ENCODE results near the gene GLUD2. TPM values are rescaled to one million over a fixed set of nuclear protein-coding genes. Genes with fewer than 3 reads are reported as not detected.

Gene GLUD2
- total RNA-seq, 2 experiments from 2014 or later, result 0.41 TPM; not detected in 1

DNA sequence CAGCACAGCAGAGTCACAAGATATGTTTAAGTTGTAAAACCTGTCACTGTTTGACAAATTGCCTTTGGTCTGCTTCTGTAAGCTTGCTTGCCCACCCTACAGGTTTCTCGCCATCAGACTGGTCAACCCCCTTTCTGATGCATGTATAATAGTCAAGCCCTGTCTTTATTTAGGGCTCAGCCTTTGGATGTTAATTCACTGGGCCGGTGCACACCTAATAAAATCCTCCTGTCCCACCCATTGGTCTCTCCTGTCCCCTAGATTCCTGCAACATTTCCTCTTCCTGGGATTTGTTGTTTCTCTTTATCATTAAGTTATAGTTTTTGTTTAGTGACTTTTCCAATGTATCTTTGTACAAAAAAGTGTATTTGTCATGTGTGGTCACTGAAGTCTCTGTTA lies 38.2 kb downstream of the GLUD2 start:
- ChIA-PET CTCF (ENCODE audit: unreplicated experiment) (no interaction called here), POLR2A (interaction anchor here (0.6 kb wide), 1 partner anchor 1376 kb away, joined by 5 read pairs; no protein-coding TSS in a partner anchor)
- H2AFZ ChIP-seq (ENCODE audit: low read length), result no peak overlapping the region
- H3K4me3 ChIP-seq (ENCODE audit: low read depth, low read length, poor library complexity, severe bottlenecking), result no peak overlapping the region
- no peak for DNase-seq (ENCODE audit: low spot score)
- H3K36me3 ChIP-seq (ENCODE audit: insufficient read depth, low read length), result no peaks in the 10 kb centered on the region
- no peak overlapping the region for H3K4me2 ChIP-seq (ENCODE audit: low read length)
- BruUV-seq (replicated peaks), result no TSS peak
- intact Hi-C loops (cut with micrococcal nuclease; ENCODE audit: unreplicated experiment), result no loop called here
- H3K4me1 ChIP-seq (ENCODE audit: insufficient read depth, low read length, poor library complexity, severe bottlenecking), result no peaks in the 10 kb centered on the region
- H3K27ac ChIP-seq (ENCODE audit: low read depth, low read length, poor library complexity, severe bottlenecking), result no peak overlapping the region
- TF ChIP-seq CTCF (conservative IDR thresholded peaks at IDR 0.05; ENCODE audit: low read length), result no peak
- TF ChIP-seq EZH2phosphoT487 (IDR thresholded peaks at IDR 0.05; ENCODE audit: borderline replicate concordance, low read depth, low read length), result no peak
- H3K9me2 ChIP-seq (ENCODE audit: insufficient read depth, low read length), result no peaks in the 10 kb centered on the region
- H3K9me3 ChIP-seq (ENCODE audit: low read length), result no peaks in the 10 kb centered on the region
- no peaks in the 10 kb centered on the region for H4K20me1 ChIP-seq (ENCODE audit: insufficient read depth, low read length)
- H3K79me2 ChIP-seq (ENCODE audit: insufficient read depth, low read depth, low read length), result no peaks in the 10 kb centered on the region

DNA sequence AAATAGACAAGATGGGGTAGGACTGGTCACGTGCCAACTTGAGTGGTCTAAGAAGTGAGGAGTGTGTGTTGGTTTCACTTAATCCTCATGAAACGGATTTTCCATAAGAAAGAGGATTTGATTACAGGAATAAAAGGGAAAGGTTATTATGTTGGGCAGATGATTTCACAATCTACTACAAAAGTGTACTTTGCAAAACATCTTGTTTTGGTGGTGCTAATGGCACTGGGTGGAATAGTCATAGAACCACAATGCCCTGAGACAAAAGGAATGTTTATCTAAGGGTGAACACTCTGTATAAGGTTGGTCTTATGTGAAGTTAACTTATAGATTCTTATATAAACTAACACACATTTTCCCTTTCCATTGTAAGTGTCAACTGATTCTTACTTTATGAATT lies 45.6 kb downstream of the GLUD2 start:
- no peak for DNase-seq (ENCODE audit: low spot score)
- CTCF ChIA-PET (ENCODE audit: unreplicated experiment), result no interaction called here
- Histone ChIP-seq H2AFZ (ENCODE audit: low read length) (no peak overlapping the region), H3K4me3 (ENCODE audit: low read depth, low read length, poor library complexity, severe bottlenecking) (no peak overlapping the region), H3K36me3 (ENCODE audit: insufficient read depth, low read length) (no peaks in the 10 kb centered on the region), H3K4me2 (ENCODE audit: low read length) (no peak overlapping the region), H3K4me1 (ENCODE audit: insufficient read depth, low read length, poor library complexity, severe bottlenecking) (no peaks in the 10 kb centered on the region), H3K9me2 (ENCODE audit: insufficient read depth, low read length) (no peaks in the 10 kb centered on the region), H3K79me2 (ENCODE audit: insufficient read depth, low read depth, low read length) (no peaks in the 10 kb centered on the region), H3K9me3 (ENCODE audit: low read length) (no peaks in the 10 kb centered on the region), H3K27ac (ENCODE audit: low read depth, low read length, poor library complexity, severe bottlenecking) (no peak overlapping the region), H4K20me1 (ENCODE audit: insufficient read depth, low read length) (no peaks in the 10 kb centered on the region)
- no TSS peak for BruUV-seq (replicated peaks)
- POLR2A ChIA-PET, result no interaction called here
- TF ChIP-seq CTCF (conservative IDR thresholded peaks at IDR 0.05; ENCODE audit: low read length) (no peak), EZH2phosphoT487 (IDR thresholded peaks at IDR 0.05; ENCODE audit: borderline replicate concordance, low read depth, low read length) (no peak)
- intact Hi-C loops (cut with micrococcal nuclease; ENCODE audit: unreplicated experiment), result no loop called here

Other genes with a start within 250 kb of the GLUD2 start
- gene CT47B1, start 171.7 kb upstream of the GLUD2 start, total RNA-seq (2014; rRNA removed; shearing (Covaris generic)), result not detected in 2 replicates
- not detected in 2 replicates for gene CT47B1, start 171.7 kb upstream of the GLUD2 start, total RNA-seq (2022)
- gene CT47A11, start 110.5 kb upstream of the GLUD2 start, total RNA-seq (2014; rRNA removed; shearing (Covaris generic)), result not detected in 2 replicates
- gene CT47A11, start 110.5 kb upstream of the GLUD2 start, total RNA-seq (2022), result not detected in 2 replicates
- not detected in 2 replicates for gene CT47A10, start 105.6 kb upstream of the GLUD2 start, total RNA-seq (2014; rRNA removed; shearing (Covaris generic))
- not detected in 2 replicates for gene CT47A10, start 105.6 kb upstream of the GLUD2 start, total RNA-seq (2022)
- not detected in 2 replicates for gene CT47A9, start 100.7 kb upstream of the GLUD2 start, total RNA-seq (2014; rRNA removed; shearing (Covaris generic))
- not detected in 2 replicates for gene CT47A9, start 100.7 kb upstream of the GLUD2 start, total RNA-seq (2022)
- not detected in 2 replicates for gene CT47A8, start 95.9 kb upstream of the GLUD2 start, total RNA-seq (2014; rRNA removed; shearing (Covaris generic))
- not detected in 2 replicates for gene CT47A8, start 95.9 kb upstream of the GLUD2 start, total RNA-seq (2022)
- gene CT47A7, start 91.0 kb upstream of the GLUD2 start, total RNA-seq (2014; rRNA removed; shearing (Covaris generic)), result not detected in 2 replicates
- gene CT47A7, start 91.0 kb upstream of the GLUD2 start, total RNA-seq (2022), result not detected in 2 replicates
- gene CT47A6, start 86.1 kb upstream of the GLUD2 start, total RNA-seq (2014; rRNA removed; shearing (Covaris generic)), result not detected in 2 replicates
- not detected in 2 replicates for gene CT47A6, start 86.1 kb upstream of the GLUD2 start, total RNA-seq (2022)
- gene CT47A5, start 81.3 kb upstream of the GLUD2 start, total RNA-seq (2014; rRNA removed; shearing (Covaris generic)), result not detected in 2 replicates
- gene CT47A5, start 81.3 kb upstream of the GLUD2 start, total RNA-seq (2022), result not detected in 2 replicates
- gene CT47A4, start 76.4 kb upstream of the GLUD2 start, total RNA-seq (2014; rRNA removed; shearing (Covaris generic)), result not detected in 2 replicates
- not detected in 2 replicates for gene CT47A4, start 76.4 kb upstream of the GLUD2 start, total RNA-seq (2022)
- gene CT47A3, start 71.5 kb upstream of the GLUD2 start, total RNA-seq (2014; rRNA removed; shearing (Covaris generic)), result not detected in 2 replicates
- not detected in 2 replicates for gene CT47A3, start 71.5 kb upstream of the GLUD2 start, total RNA-seq (2022)
- gene CT47A2, start 66.7 kb upstream of the GLUD2 start, total RNA-seq (2014; rRNA removed; shearing (Covaris generic)), result not detected in 2 replicates
- gene CT47A2, start 66.7 kb upstream of the GLUD2 start, total RNA-seq (2022), result not detected in 2 replicates
- gene CT47A1, start 61.9 kb upstream of the GLUD2 start, total RNA-seq (2014; rRNA removed; shearing (Covaris generic)), result not detected in 2 replicates
- not detected in 2 replicates for gene CT47A1, start 61.9 kb upstream of the GLUD2 start, total RNA-seq (2022)